Measurements from ENCODE around the gene UBL7. TPM values are rescaled to one million over a fixed set of nuclear protein-coding genes. Genes with fewer than 3 reads are reported as not detected.
A peak's percentile ranks its signal among the peaks of the same experiment; 100 is the strongest.

The UBL7 gene
- total RNA-seq, 1 experiment from 2014 or later = 73.9 TPM

GRCh38 chr15:74423431-74424257, 37.3 kb downstream of the UBL7 start:
- Histone ChIP-seq H3K9me3 (ENCODE audit: insufficient read depth, low read depth) (no peaks in the 10 kb centered on the region), H4K20me1 (ENCODE audit: insufficient read depth) (no peaks in the 10 kb centered on the region), H3K4me1 (replicated peaks; ENCODE audit: insufficient read depth) (peaks cover 65% of the 10 kb centered on the region), H3K4me2 (peak overlapping the region; percentile 52), H3F3A (ENCODE audit: insufficient read depth, low read depth) (peaks cover 30% of the 10 kb centered on the region), H3K9me2 (ENCODE audit: insufficient read depth) (no peaks in the 10 kb centered on the region), H3K36me3 (ENCODE audit: low read depth) (no peaks in the 10 kb centered on the region), H2AFZ (no peak overlapping the region), H3K4me3 (no peak overlapping the region), H3K27ac (peak overlapping the region; percentile 80), H3K27me3 (ENCODE audit: insufficient read depth, low read depth) (no peaks in the 10 kb centered on the region), H3K79me2 (ENCODE audit: low read depth) (peaks cover 49% of the 10 kb centered on the region)
- CTCF ChIA-PET = no interaction called here
- POLR2A ChIA-PET (ENCODE audit: unreplicated experiment) = interaction anchor here (0.6 kb wide), 1 partner anchor 418 kb away, joined by 20 read pairs; no protein-coding TSS in a partner anchor
- peak; percentile 36 to 78 for DNase-seq
- no peak for TF ChIP-seq CTCF (conservative IDR thresholded peaks at IDR 0.05)
- no peak for TF ChIP-seq EZH2 (IDR thresholded peaks at IDR 0.05; ENCODE audit: low read depth)
- intact Hi-C loops (cut with micrococcal nuclease; ENCODE audit: unreplicated experiment) = loop anchor here (1.0 kb wide), 3 partner anchors 10 to 108 kb away; partner anchors contain the start of gene SEMA7A
- TSS peak; percentile 82 for BruUV-seq (replicated peaks)

GRCh38 chr15:74422652-74423430, 38.1 kb downstream of the UBL7 start:
- Histone ChIP-seq H3K27ac (peak overlapping the region; percentile 80), H3K79me2 (ENCODE audit: low read depth) (peaks cover 48% of the 10 kb centered on the region), H3K9me3 (ENCODE audit: insufficient read depth, low read depth) (no peaks in the 10 kb centered on the region), H3K36me3 (ENCODE audit: low read depth) (no peaks in the 10 kb centered on the region), H3K9me2 (ENCODE audit: insufficient read depth) (no peaks in the 10 kb centered on the region), H3K4me1 (replicated peaks; ENCODE audit: insufficient read depth) (peaks cover 65% of the 10 kb centered on the region), H2AFZ (no peak overlapping the region), H4K20me1 (ENCODE audit: insufficient read depth) (no peaks in the 10 kb centered on the region), H3K27me3 (ENCODE audit: insufficient read depth, low read depth) (no peaks in the 10 kb centered on the region), H3F3A (ENCODE audit: insufficient read depth, low read depth) (peaks cover 30% of the 10 kb centered on the region), H3K4me3 (no peak overlapping the region), H3K4me2 (peak overlapping the region; percentile 52)
- CTCF ChIA-PET = no interaction called here
- TF ChIP-seq CTCF (conservative IDR thresholded peaks at IDR 0.05) (no peak), EZH2 (IDR thresholded peaks at IDR 0.05; ENCODE audit: low read depth) (no peak)
- POLR2A ChIA-PET (ENCODE audit: unreplicated experiment) = interaction anchor here (0.6 kb wide), 2 partner anchors 17 to 27 kb away, joined by 3 read pairs; no protein-coding TSS in a partner anchor
- intact Hi-C loops (cut with micrococcal nuclease; ENCODE audit: unreplicated experiment) = loop anchor here (1.0 kb wide), 3 partner anchors 10 to 108 kb away; partner anchors contain the start of gene SEMA7A
- no TSS peak for BruUV-seq (replicated peaks)
- DNase-seq = peak; percentile 93 to 96

- intact Hi-C loops (cut with micrococcal nuclease; ENCODE audit: unreplicated experiment) = no loop called here
- TF ChIP-seq CTCF (conservative IDR thresholded peaks at IDR 0.05) (no peak), EZH2 (IDR thresholded peaks at IDR 0.05; ENCODE audit: low read depth) (no peak)
- no peak for DNase-seq
- Histone ChIP-seq H3K9me2 (ENCODE audit: insufficient read depth) (no peaks in the 10 kb centered on the region), H3K4me1 (replicated peaks; ENCODE audit: insufficient read depth) (peaks cover 65% of the 10 kb centered on the region), H3F3A (ENCODE audit: insufficient read depth, low read depth) (peaks cover 30% of the 10 kb centered on the region), H3K27ac (peak overlapping the region; percentile 80), H3K4me2 (peak overlapping the region; percentile 52), H3K36me3 (ENCODE audit: low read depth) (no peaks in the 10 kb centered on the region), H4K20me1 (ENCODE audit: insufficient read depth) (no peaks in the 10 kb centered on the region), H3K27me3 (ENCODE audit: insufficient read depth, low read depth) (no peaks in the 10 kb centered on the region), H3K9me3 (ENCODE audit: insufficient read depth, low read depth) (no peaks in the 10 kb centered on the region), H3K79me2 (ENCODE audit: low read depth) (peaks cover 45% of the 10 kb centered on the region), H3K4me3 (no peak overlapping the region), H2AFZ (no peak overlapping the region)
- TSS peak; percentile 53 for BruUV-seq (replicated peaks)
- POLR2A ChIA-PET (ENCODE audit: unreplicated experiment) = interaction anchor here (0.6 kb wide), 1 partner anchor 26 kb away, joined by 3 read pairs; no protein-coding TSS in a partner anchor
- CTCF ChIA-PET = no interaction called here
Observed at GRCh38 chr15:74422265-74422651, 38.7 kb downstream of the UBL7 start.
